IMR-90 (cell line): ENCODE measurements around the gene SETX. TPM values are rescaled to one million over a fixed set of nuclear protein-coding genes. Genes with fewer than 3 reads are reported as not detected.

ENCODE experiments used
- ATAC-seq: fragments of 200-7000 bp; cut with Tn5 transposase; 2 replicates; pipeline ENCODE4 v1.9.1; 2020; ENCODE audit warnings: low read depth, mild to moderate bottlenecking, moderate library complexity
- BruUV-seq: library from RNA; stranded (reverse); fragments of 400-500 nt; replicated peaks from 2 replicates; lab custom pipeline; 2021; lab: Mats Ljungman, UMichigan
- CTCF ChIA-PET: fragments of 300-600 bp; formaldehyde crosslinking; extraction: SDS; loops from one replicate; lab custom pipeline; 2021; ENCODE audit warnings: antibody characterized with exemption; lab: Yijun Ruan, JAX
- POLR2A ChIA-PET: fragments of 300-600 bp; sonication (Branson Sonifier 250); formaldehyde crosslinking; loops from one replicate; lab custom pipeline; 2022; ENCODE audit warnings: antibody characterized with exemption; ENCODE audit not compliant: unreplicated experiment; lab: Charles Lee
- DNase-seq: peaks from one replicate; pipeline ENCODE4 v3.0.0; 2013
- H2AFZ ChIP-seq: replicated peaks from 2 replicates; pipeline ENCODE3; 2013; ENCODE audit warnings: low read length, mild to moderate bottlenecking; ENCODE audit not compliant: poor library complexity
- H2AK5ac ChIP-seq: 2 replicates; pipeline ENCODE4 v1.6.1; 2013; ENCODE audit warnings: low read depth, low read length, inconsistent platforms
- H2AK9ac ChIP-seq: replicated peaks from 2 replicates; pipeline ENCODE3; 2013; ENCODE audit warnings: mild to moderate bottlenecking, low read depth, low read length, moderate library complexity; ENCODE audit not compliant: poor library complexity
- H2BK120ac ChIP-seq: 2 replicates; pipeline ENCODE4 v1.6.1; 2013; ENCODE audit warnings: low read depth, low read length, inconsistent platforms
- H2BK15ac ChIP-seq: 3 replicates; pipeline ENCODE4 v1.6.1; 2013; ENCODE audit warnings: low read depth, low read length, inconsistent platforms
- H2BK20ac ChIP-seq: 2 replicates; pipeline ENCODE4 v1.6.1; 2013; ENCODE audit warnings: low read depth, mild to moderate bottlenecking, inconsistent platforms, low read length, moderate library complexity
- H2BK5ac ChIP-seq: 2 replicates; pipeline ENCODE4 v1.6.1; 2013; ENCODE audit warnings: mild to moderate bottlenecking, low read depth, low read length, inconsistent platforms; ENCODE audit not compliant: poor library complexity, severe bottlenecking
- H3K14ac ChIP-seq: replicated peaks from 2 replicates; pipeline ENCODE4 v1.6.1; 2013; ENCODE audit warnings: low read depth, low read length, inconsistent platforms
- H3K18ac ChIP-seq: 2 replicates; pipeline ENCODE4 v1.6.1; 2013; ENCODE audit warnings: low read depth, low read length, control low read depth
- H3K23ac ChIP-seq: 2 replicates; pipeline ENCODE4 v1.6.1; 2013; ENCODE audit warnings: low read depth, low read length, inconsistent platforms
- H3K27ac ChIP-seq: 2 replicates; pipeline ENCODE4 v1.5.1; 2013; ENCODE audit warnings: mild to moderate bottlenecking, control low read depth, low read length; ENCODE audit not compliant: insufficient read depth
- H3K27me3 ChIP-seq: 2 replicates; pipeline ENCODE4 v1.6.1; 2013; ENCODE audit warnings: low read length; ENCODE audit not compliant: control insufficient read depth, insufficient read depth
- H3K36me3 ChIP-seq: 2 replicates; pipeline ENCODE4 v1.6.1; 2013; ENCODE audit warnings: low read length, mixed read lengths; ENCODE audit not compliant: control insufficient read depth, insufficient read depth
- H3K4ac ChIP-seq: 2 replicates; pipeline ENCODE4 v1.6.1; 2013; ENCODE audit warnings: low read depth, low read length, inconsistent platforms
- H3K4me1 ChIP-seq: 2 replicates; pipeline ENCODE4 v1.6.1; 2013; ENCODE audit warnings: low read length, mixed read lengths; ENCODE audit not compliant: control insufficient read depth, insufficient read depth
- H3K4me2 ChIP-seq: 2 replicates; pipeline ENCODE4 v1.6.1; 2013; ENCODE audit warnings: low read depth, mild to moderate bottlenecking, control low read depth, low read length, moderate library complexity
- H3K4me3 ChIP-seq: 2 replicates; pipeline ENCODE4 v1.5.1; 2013; ENCODE audit warnings: low read depth, mild to moderate bottlenecking, control low read depth, low read length, moderate library complexity; ENCODE audit not compliant: insufficient read depth
- H3K56ac ChIP-seq: 2 replicates; pipeline ENCODE4 v1.6.1; 2013; ENCODE audit warnings: low read length, inconsistent platforms; ENCODE audit not compliant: insufficient read depth; ENCODE audit errors: extremely low read depth
- H3K79me1 ChIP-seq, 2 experiments: 2 replicates each; pipeline ENCODE4 v1.6.1; 2013; ENCODE audit warnings: low read length in 2 of 2, inconsistent platforms in 1 of 2, low read depth in 1 of 2
- H3K9ac ChIP-seq: 2 replicates; pipeline ENCODE4 v1.6.1; 2013; ENCODE audit warnings: low read depth, low read length, control low read depth
- H3K9me1 ChIP-seq: 2 replicates; pipeline ENCODE4 v1.6.1; 2013; ENCODE audit warnings: low read length, inconsistent platforms; ENCODE audit not compliant: insufficient read depth
- H3K9me3 ChIP-seq: 2 replicates; pipeline ENCODE4 v1.6.1; 2013; ENCODE audit warnings: low read length; ENCODE audit not compliant: control insufficient read depth, insufficient read depth
- H4K20me1 ChIP-seq: 2 replicates; pipeline ENCODE4 v1.6.1; 2013; ENCODE audit warnings: low read length, inconsistent platforms; ENCODE audit not compliant: insufficient read depth
- H4K5ac ChIP-seq: 2 replicates; pipeline ENCODE4 v1.6.1; 2013; ENCODE audit warnings: mild to moderate bottlenecking, low read depth, low read length, control low read depth
- H4K8ac ChIP-seq, 2 experiments: 2 replicates each; pipeline ENCODE4 v1.6.1; 2013; ENCODE audit warnings: low read depth in 2 of 2, low read length in 2 of 2, control low read depth in 1 of 2, inconsistent platforms in 1 of 2
- H4K91ac ChIP-seq: 2 replicates; pipeline ENCODE4 v1.6.1; 2013; ENCODE audit warnings: low read depth, low read length, inconsistent platforms; ENCODE audit not compliant: insufficient read depth
- CEBPB ChIP-seq: IDR thresholded peaks from 2 replicates; pipeline ENCODE4 v1.6.1; 2012; ENCODE audit warnings: low read depth, low read length, improper control_type of control experiment
- SMC3 ChIP-seq: fragments of 150-350 bp; IDR thresholded peaks from 2 replicates; pipeline ENCODE4 v1.6.1; 2016; ENCODE audit warnings: low read depth, mild to moderate bottlenecking, antibody characterized with exemption, low read length, moderate library complexity
- WGBS, 2 experiments: methylation state at CpG; one replicate each; pipeline versions ENCODE4 v1.1.5 to v1.1.7; 2013; ENCODE audit warnings: missing lambda C conversion rate in 2 of 2; ENCODE audit not compliant: insufficient read length in 1 of 2; ENCODE audit errors: extremely low coverage in 2 of 2; 5-methylcytosine and 5-hydroxymethylcytosine counted together
- dilution Hi-C: fragments of 300-500 bp; cut with HindIII; formaldehyde crosslinking; loops from one replicate; pipeline ENCODE4 v1.14.3; 2018; ENCODE audit warnings: low sequenced_read_pairs; ENCODE audit not compliant: unreplicated experiment
- in situ Hi-C: fragments of 300-500 bp; cut with MboI; formaldehyde crosslinking; loops from 3 replicates; pipeline ENCODE4 v1.14.3; 2019; ENCODE audit warnings: low sequenced_read_pairs, inconsistent platforms, mixed read lengths
- intact Hi-C: fragments of 100-400 bp; cut with micrococcal nuclease; formaldehyde crosslinking; loops from 2 replicates; pipeline ENCODE4 v1.10.0; 2022
- polyA plus RNA-seq, 3 experiments: library from polyadenylated mRNA; depleted of rRNA; stranded (reverse); fragments of >200 nt; gene quantifications; 2 replicates each; pipeline ENCODE4 v1.2.3, GENCODE V29; 2012; ENCODE audit warnings: low replicate concordance in 1 of 3
- total RNA-seq: library from RNA; depleted of rRNA; stranded (reverse); fragments of >200 nt; gene quantifications from 2 replicates; pipeline ENCODE4 v1.2.3, GENCODE V29; 2012

The SETX gene
- total and polyA plus RNA-seq, 2 of the 4 experiments (the other 2 are of a cell fraction) = 13.1 to 55.0 TPM

DNA sequence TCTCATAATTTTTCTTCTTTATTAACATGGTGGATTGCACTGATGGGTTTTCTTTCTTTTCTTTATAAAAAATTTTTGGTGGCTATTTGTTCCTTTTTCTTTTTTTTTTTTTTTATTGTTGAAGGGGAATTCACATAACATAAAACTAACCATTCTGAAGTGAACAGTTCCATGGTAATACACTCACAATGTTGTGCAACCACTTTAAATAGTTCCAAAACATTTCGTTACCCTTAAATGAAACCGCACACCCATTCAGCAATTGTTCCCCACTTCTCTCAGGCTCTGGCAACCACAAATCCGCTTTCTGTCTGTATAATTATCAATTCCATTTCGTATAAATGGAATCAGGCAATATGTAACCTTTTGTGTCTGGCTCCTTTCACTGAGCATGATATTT is 11.7 kb upstream of the SETX start:
- no TSS peak for BruUV-seq
- H2AK9ac ChIP-seq = no peak overlapping the region
- no peak overlapping the region for H3K56ac ChIP-seq
- no peak overlapping the region for H3K14ac ChIP-seq
- ATAC-seq (no peak), DNase-seq (no peak)
- 0 out of 2 replicates have a peak, but pooled peaks cover 3% of the 10 kb centered on the region for H3K27me3 ChIP-seq
- no peak overlapping the region for H3K4me2 ChIP-seq
- H4K5ac ChIP-seq = no peak overlapping the region
- H2BK120ac ChIP-seq = no peak overlapping the region
- no peak overlapping the region for H3K18ac ChIP-seq
- TF ChIP-seq CEBPB = peak; percentile 46; the same call in 1 of the 2 replicates
- TF ChIP-seq SMC3 = no peak
- no peak overlapping the region for H2BK15ac ChIP-seq
- H3K79me1 ChIP-seq = no peaks in the 10 kb centered on the region
- H2BK5ac ChIP-seq = no peak overlapping the region
- no peak overlapping the region for H3K23ac ChIP-seq
- no peak overlapping the region for H3K4me3 ChIP-seq
- H4K8ac ChIP-seq = no peak overlapping the region
- no peaks in the 10 kb centered on the region for H3K36me3 ChIP-seq
- no peak overlapping the region for H3K4ac ChIP-seq
- H2AK5ac ChIP-seq = no peak overlapping the region
- no peak overlapping the region for H4K91ac ChIP-seq
- no peaks in the 10 kb centered on the region for H3K9me3 ChIP-seq
- intact Hi-C loops = no loop called here
- WGBS, 2 experiments = 100% methylated on average over 1 of the region's 4 CpGs; no CpG with 5 or more reads in 1 of the 2 experiments
- H2AFZ ChIP-seq = no peak overlapping the region
- H3K9me1 ChIP-seq = no peaks in the 10 kb centered on the region
- ChIA-PET CTCF (no interaction called here), POLR2A (no interaction called here)
- no peaks in the 10 kb centered on the region for H4K20me1 ChIP-seq
- H3K9ac ChIP-seq = no peak overlapping the region
- no peak overlapping the region for H2BK20ac ChIP-seq
- H3K27ac ChIP-seq = no peak overlapping the region
- H3K4me1 ChIP-seq = no peaks in the 10 kb centered on the region
- in situ Hi-C loops = no loop called here
- dilution Hi-C loops = no loop called here
